ENCODE results near the gene CLMN.

- TF ChIP-seq, protein P1, sequence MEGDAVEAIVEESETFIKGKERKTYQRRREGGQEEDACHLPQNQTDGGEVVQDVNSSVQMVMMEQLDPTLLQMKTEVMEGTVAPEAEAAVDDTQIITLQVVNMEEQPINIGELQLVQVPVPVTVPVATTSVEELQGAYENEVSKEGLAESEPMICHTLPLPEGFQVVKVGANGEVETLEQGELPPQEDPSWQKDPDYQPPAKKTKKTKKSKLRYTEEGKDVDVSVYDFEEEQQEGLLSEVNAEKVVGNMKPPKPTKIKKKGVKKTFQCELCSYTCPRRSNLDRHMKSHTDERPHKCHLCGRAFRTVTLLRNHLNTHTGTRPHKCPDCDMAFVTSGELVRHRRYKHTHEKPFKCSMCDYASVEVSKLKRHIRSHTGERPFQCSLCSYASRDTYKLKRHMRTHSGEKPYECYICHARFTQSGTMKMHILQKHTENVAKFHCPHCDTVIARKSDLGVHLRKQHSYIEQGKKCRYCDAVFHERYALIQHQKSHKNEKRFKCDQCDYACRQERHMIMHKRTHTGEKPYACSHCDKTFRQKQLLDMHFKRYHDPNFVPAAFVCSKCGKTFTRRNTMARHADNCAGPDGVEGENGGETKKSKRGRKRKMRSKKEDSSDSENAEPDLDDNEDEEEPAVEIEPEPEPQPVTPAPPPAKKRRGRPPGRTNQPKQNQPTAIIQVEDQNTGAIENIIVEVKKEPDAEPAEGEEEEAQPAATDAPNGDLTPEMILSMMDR (conservative IDR thresholded peaks at IDR 0.05; ENCODE audit: low read depth in 2 of 2), result no peak
- TF ChIP-seq POLR2AphosphoS5 (IDR thresholded peaks at IDR 0.05; ENCODE audit: low read depth) (no peak), EZH2phosphoT487 (IDR thresholded peaks at IDR 0.05; ENCODE audit: unreplicated experiment) (no peak), EZH2 (IDR thresholded peaks at IDR 0.05; ENCODE audit: low read depth, unreplicated experiment) (no peak)
- TF ChIP-seq, protein P2, sequence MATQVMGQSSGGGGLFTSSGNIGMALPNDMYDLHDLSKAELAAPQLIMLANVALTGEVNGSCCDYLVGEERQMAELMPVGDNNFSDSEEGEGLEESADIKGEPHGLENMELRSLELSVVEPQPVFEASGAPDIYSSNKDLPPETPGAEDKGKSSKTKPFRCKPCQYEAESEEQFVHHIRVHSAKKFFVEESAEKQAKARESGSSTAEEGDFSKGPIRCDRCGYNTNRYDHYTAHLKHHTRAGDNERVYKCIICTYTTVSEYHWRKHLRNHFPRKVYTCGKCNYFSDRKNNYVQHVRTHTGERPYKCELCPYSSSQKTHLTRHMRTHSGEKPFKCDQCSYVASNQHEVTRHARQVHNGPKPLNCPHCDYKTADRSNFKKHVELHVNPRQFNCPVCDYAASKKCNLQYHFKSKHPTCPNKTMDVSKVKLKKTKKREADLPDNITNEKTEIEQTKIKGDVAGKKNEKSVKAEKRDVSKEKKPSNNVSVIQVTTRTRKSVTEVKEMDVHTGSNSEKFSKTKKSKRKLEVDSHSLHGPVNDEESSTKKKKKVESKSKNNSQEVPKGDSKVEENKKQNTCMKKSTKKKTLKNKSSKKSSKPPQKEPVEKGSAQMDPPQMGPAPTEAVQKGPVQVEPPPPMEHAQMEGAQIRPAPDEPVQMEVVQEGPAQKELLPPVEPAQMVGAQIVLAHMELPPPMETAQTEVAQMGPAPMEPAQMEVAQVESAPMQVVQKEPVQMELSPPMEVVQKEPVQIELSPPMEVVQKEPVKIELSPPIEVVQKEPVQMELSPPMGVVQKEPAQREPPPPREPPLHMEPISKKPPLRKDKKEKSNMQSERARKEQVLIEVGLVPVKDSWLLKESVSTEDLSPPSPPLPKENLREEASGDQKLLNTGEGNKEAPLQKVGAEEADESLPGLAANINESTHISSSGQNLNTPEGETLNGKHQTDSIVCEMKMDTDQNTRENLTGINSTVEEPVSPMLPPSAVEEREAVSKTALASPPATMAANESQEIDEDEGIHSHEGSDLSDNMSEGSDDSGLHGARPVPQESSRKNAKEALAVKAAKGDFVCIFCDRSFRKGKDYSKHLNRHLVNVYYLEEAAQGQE (IDR thresholded peaks at IDR 0.05; ENCODE audit: unreplicated experiment), result no peak
These were observed 46.4 kb downstream of the CLMN start for GRCh38 chr14:95273001-95273978.
